Stomach (tissue), 4 donors: ENCODE data around the gene EHMT1.

Experiments used
- CTCF ChIP-seq, 7 experiments: fragments of 450-650 bp in 4 of 7; fragments of 200-600 bp in 3 of 7; sonication (generic) in 3 of 7; IDR thresholded peaks; one replicate each; pipeline ENCODE4 v1.5.1; 2016 to 2019; ENCODE audit warnings: antibody characterized with exemption in 7 of 7, control low read depth in 2 of 7, mild to moderate bottlenecking in 1 of 7
- POLR2A ChIP-seq, 4 donors: fragments of 450-650 bp; IDR thresholded peaks; one replicate each; pipeline ENCODE4 v1.6.1; 2016; ENCODE audit warnings: antibody characterized with exemption in 4 of 4, control low read depth in 2 of 4, mild to moderate bottlenecking in 1 of 4, moderate library complexity in 1 of 4
- POLR2AphosphoS5 ChIP-seq, 3 donors: sonication (generic); formaldehyde crosslinking; IDR thresholded peaks; one replicate each; pipeline ENCODE4 v1.6.1; 2016; ENCODE audit warnings: antibody characterized with exemption in 3 of 3

- no peak for TF ChIP-seq CTCF (IDR thresholded peaks at IDR 0.05)
- TF ChIP-seq POLR2A (IDR thresholded peaks at IDR 0.05) = no peak
- no peak for TF ChIP-seq POLR2AphosphoS5 (IDR thresholded peaks at IDR 0.05)
Measured at GRCh38 chr9:137645211-137645610, 26.4 kb downstream of the EHMT1 start.
